PC-3 (cell line): ENCODE results near the gene MANEAL. TPM values are rescaled to one million over a fixed set of nuclear protein-coding genes. Genes with fewer than 3 reads are reported as not detected.

ENCODE experiments used
- ATAC-seq: fragments of 200-7000 bp; cut with Tn5 transposase; 2 replicates; pipeline ENCODE4 v1.9.1; 2020; ENCODE audit warnings: mild to moderate bottlenecking, moderate library complexity
- BruUV-seq: library from RNA; stranded (reverse); fragments of 400-500 nt; replicated peaks from 2 replicates; lab custom pipeline; 2021; lab: Mats Ljungman, UMichigan
- CTCF ChIA-PET: fragments of 300-600 bp; sonication (Branson Sonifier 250); formaldehyde crosslinking; loops from one replicate; lab custom pipeline; 2022; ENCODE audit warnings: antibody characterized with exemption; lab: Charles Lee
- POLR2A ChIA-PET: fragments of 300-600 bp; sonication (Branson Sonifier 250); formaldehyde crosslinking; loops from one replicate; lab custom pipeline; 2022; ENCODE audit warnings: antibody characterized with exemption; ENCODE audit not compliant: unreplicated experiment; lab: Charles Lee
- DNase-seq: peaks from one replicate; pipeline ENCODE4 v3.0.0-alpha.2; 2015
- H2AFZ ChIP-seq: fragments of 300-600 bp; sonication (generic); 2 replicates; pipeline ENCODE4 v1.6.0; 2016; ENCODE audit warnings: antibody characterized with exemption, low read length
- H3F3A ChIP-seq: fragments of 300-600 bp; sonication (generic); one replicate; pipeline ENCODE4 v1.6.0; 2017; ENCODE audit warnings: antibody characterized with exemption, low read length, control low read depth, mild to moderate bottlenecking; ENCODE audit not compliant: unreplicated experiment
- H3K27ac ChIP-seq: fragments of 300-600 bp; sonication (generic); 2 replicates; pipeline ENCODE4 v1.5.1; 2016; ENCODE audit warnings: mild to moderate bottlenecking, low read length
- H3K27me3 ChIP-seq: fragments of 300-600 bp; sonication (generic); 2 replicates; pipeline ENCODE4 v1.6.1; 2016; ENCODE audit warnings: low read length, mixed read lengths
- H3K36me3 ChIP-seq: fragments of 300-600 bp; sonication (generic); 2 replicates; pipeline ENCODE4 v1.6.1; 2016; ENCODE audit warnings: low read depth, mixed run types, low read length, mixed read lengths
- H3K4me1 ChIP-seq: fragments of 300-600 bp; sonication (generic); 2 replicates; pipeline ENCODE4 v1.5.1; 2016; ENCODE audit warnings: low read length; ENCODE audit not compliant: insufficient read depth
- H3K4me2 ChIP-seq: fragments of 300-600 bp; sonication (generic); 2 replicates; pipeline ENCODE4 v1.6.0; 2016; ENCODE audit warnings: low read length
- H3K4me3 ChIP-seq: fragments of 300-600 bp; sonication (generic); 2 replicates; pipeline ENCODE4 v1.5.1; 2016; ENCODE audit warnings: mild to moderate bottlenecking, low read length, mixed read lengths
- H3K79me2 ChIP-seq: fragments of 300-600 bp; sonication (generic); 2 replicates; pipeline ENCODE4 v1.6.1; 2017; ENCODE audit warnings: low read length, mixed read lengths
- H3K9ac ChIP-seq: fragments of 300-600 bp; sonication (generic); 2 replicates; pipeline ENCODE4 v1.6.0; 2016; ENCODE audit warnings: mild to moderate bottlenecking, low read length
- H3K9me2 ChIP-seq: fragments of 300-600 bp; sonication (generic); replicated peaks from 2 replicates; pipeline ENCODE4 v1.6.1; 2016; ENCODE audit warnings: mixed run types, low read length, mixed read lengths
- H3K9me3 ChIP-seq: fragments of 300-600 bp; sonication (generic); 2 replicates; pipeline ENCODE4 v1.6.1; 2016; ENCODE audit warnings: low read length, mixed read lengths
- H4K20me1 ChIP-seq: fragments of 300-600 bp; sonication (generic); 2 replicates; pipeline ENCODE4 v1.6.1; 2016; ENCODE audit warnings: low read length, mixed read lengths
- CTCF ChIP-seq: fragments of 300-600 bp; sonication (generic); conservative IDR thresholded peaks from 2 replicates; pipeline ENCODE4 v1.5.1; 2017; ENCODE audit warnings: antibody characterized with exemption, low read depth, mild to moderate bottlenecking, low read length
- EZH2 ChIP-seq: fragments of 300-600 bp; sonication (generic); IDR thresholded peaks from one replicate; pipeline ENCODE4 v1.6.1; 2017; ENCODE audit warnings: antibody characterized with exemption, mild to moderate bottlenecking, low read length; ENCODE audit not compliant: unreplicated experiment
- EZH2phosphoT487 ChIP-seq: fragments of 300-600 bp; sonication (generic); IDR thresholded peaks from 2 replicates; pipeline ENCODE4 v1.6.1; 2018; ENCODE audit warnings: mild to moderate bottlenecking, antibody characterized with exemption, low read length, borderline replicate concordance
- intact Hi-C: fragments of 100-400 bp; cut with micrococcal nuclease; formaldehyde crosslinking; loops from 2 replicates; pipeline ENCODE4 v1.9.0; 2023
- total RNA-seq: library from RNA; depleted of rRNA; stranded (reverse); fragments of >200 nt; gene quantifications from 2 replicates; pipeline ENCODE4 v1.2.3, GENCODE V29; 2014

MANEAL gene
- total RNA-seq, 1 experiment from 2014 or later = 47.6 TPM

- H3F3A ChIP-seq = no peaks in the 10 kb centered on the region
- H3K4me1 ChIP-seq = peaks cover 27% of the 10 kb centered on the region
- TSS peak; percentile 64 for BruUV-seq
- peaks cover 27% of the 10 kb centered on the region for H4K20me1 ChIP-seq
- peak overlapping the region; percentile 81 for H3K4me3 ChIP-seq
- peak; percentile 73 for ATAC-seq
- peaks cover 49% of the 10 kb centered on the region for H3K79me2 ChIP-seq
- H3K36me3 ChIP-seq = peaks cover 33% of the 10 kb centered on the region
- no peak overlapping the region for H3K27ac ChIP-seq
- no peaks in the 10 kb centered on the region for H3K9me2 ChIP-seq
- CTCF ChIA-PET = interaction anchor here (0.6 to 1.5 kb wide), 2 partner anchors 51 to 1466 kb away, joined by 3 to 27 read pairs; partner anchors contain the start of gene MTF1
- POLR2A ChIA-PET = interaction anchor here (0.6 to 0.9 kb wide), 5 partner anchors 29 to 774 kb away, joined by 3 to 24 read pairs (median 4); partner anchors contain the start of gene MTF1
- no peak; the same call in 1 of the 2 replicates for TF ChIP-seq CTCF
- TF ChIP-seq EZH2phosphoT487 = no peak
- no peak for TF ChIP-seq EZH2
- peak overlapping the region; percentile 80 for H3K9ac ChIP-seq
- peak overlapping the region; percentile 51 for H2AFZ ChIP-seq
- H3K4me2 ChIP-seq = peak overlapping the region; percentile 92
- peak; percentile 65 for DNase-seq
- intact Hi-C loops = loop anchor here (1.0 kb wide), 1 partner anchor 118 kb away; a partner anchor contains a TSS
- no peaks in the 10 kb centered on the region for H3K9me3 ChIP-seq
- H3K27me3 ChIP-seq = no peaks in the 10 kb centered on the region
These were observed 15.0 kb downstream of the MANEAL start for GRCh38 chr1:37808369-37809319.

- Histone ChIP-seq H3F3A (no peaks in the 10 kb centered on the region), H3K79me2 (peaks cover 38% of the 10 kb centered on the region), H3K27me3 (no peaks in the 10 kb centered on the region), H3K36me3 (peaks cover 21% of the 10 kb centered on the region), H3K4me2 (peak overlapping the region; percentile 92; the same call in 1 of the 2 replicates), H3K9me2 (no peaks in the 10 kb centered on the region), H3K4me3 (no peak overlapping the region), H3K9me3 (no peaks in the 10 kb centered on the region), H3K9ac (no peak overlapping the region), H4K20me1 (peaks cover 16% of the 10 kb centered on the region), H3K4me1 (peaks cover 27% of the 10 kb centered on the region), H2AFZ (no peak overlapping the region), H3K27ac (0 out of 2 replicates have a peak overlapping the region, but pooled peaks have one; percentile 47)
- no peak for DNase-seq
- TF ChIP-seq EZH2phosphoT487 = no peak
- BruUV-seq = no TSS peak
- intact Hi-C loops = loop anchor here (1.0 kb wide), 1 partner anchor 52 kb away; no protein-coding TSS in a partner anchor
- no peak for ATAC-seq
- ChIA-PET CTCF (no interaction called here), POLR2A (no interaction called here)
These were observed 16.3 kb downstream of the MANEAL start for GRCh38 chr1:37809942-37810341.

GRCh38 chr1:37811027-37811655 lies 17.5 kb downstream of the MANEAL start:
- no peak overlapping the region for H3K9ac ChIP-seq
- no peaks in the 10 kb centered on the region for H3K27me3 ChIP-seq
- no peak overlapping the region for H2AFZ ChIP-seq
- intact Hi-C loops = loop anchor here (1.0 kb wide), 1 partner anchor 48 kb away; the partner anchor contains the start of gene MTF1
- H3K4me2 ChIP-seq = peak overlapping the region; percentile 34
- no peak for TF ChIP-seq EZH2
- no peak for TF ChIP-seq EZH2phosphoT487
- peak; percentile 89 for TF ChIP-seq CTCF
- H3K4me1 ChIP-seq = peaks cover 27% of the 10 kb centered on the region
- H3K27ac ChIP-seq = peak overlapping the region; percentile 47
- peaks cover 9% of the 10 kb centered on the region for H4K20me1 ChIP-seq
- ChIA-PET POLR2A (no interaction called here), CTCF (no interaction called here)
- peaks cover 10% of the 10 kb centered on the region; the same call in 1 of the 2 replicates for H3K36me3 ChIP-seq
- H3F3A ChIP-seq = no peaks in the 10 kb centered on the region
- DNase-seq (peak; percentile 83), ATAC-seq (peak; percentile 8; the same call in 1 of the 2 replicates)
- H3K9me3 ChIP-seq = no peaks in the 10 kb centered on the region
- no peaks in the 10 kb centered on the region for H3K9me2 ChIP-seq
- no peak overlapping the region for H3K4me3 ChIP-seq
- no TSS peak for BruUV-seq
- H3K79me2 ChIP-seq = peaks cover 28% of the 10 kb centered on the region
